HepG2 (cell line): ENCODE measurements around the gene PDS5B. TPM values are rescaled to one million over a fixed set of nuclear protein-coding genes. Genes with fewer than 3 reads are reported as not detected.

Experiments
- ATAC-seq: fragments of 200-7000 bp; cut with Tn5 transposase; 3 replicates; pipeline ENCODE4 v1.9.1; 2020; ENCODE audit warnings: mild to moderate bottlenecking, moderate library complexity
- BruUV-seq: library from RNA; stranded (reverse); fragments of 400-500 nt; replicated peaks from 2 replicates; lab custom pipeline; 2021; lab: Mats Ljungman, UMichigan
- CTCF ChIA-PET: fragments of 300-600 bp; formaldehyde crosslinking; extraction: SDS; loops from one replicate; lab custom pipeline; 2021; ENCODE audit warnings: low total read pairs, inconsistent platforms, low intra/inter-chr PET ratio; lab: Yijun Ruan, JAX
- POLR2A ChIA-PET: fragments of 350-600 bp; sonication (Branson Sonifier 250); formaldehyde crosslinking; loops from one replicate; lab custom pipeline; 2020; ENCODE audit warnings: antibody characterized with exemption, inconsistent platforms; lab: Yijun Ruan, JAX
- DNase-seq: peaks from one replicate; pipeline ENCODE4 v3.0.0-alpha.2; 2015; ENCODE audit warnings: low spot score
- FAIRE-seq: peaks from 3 replicates; lab custom pipeline; 2011; peaks lifted over from hg19 to GRCh38; lab: Jason Lieb, UNC
- H2AFZ ChIP-seq: one replicate; pipeline ENCODE4 v1.6.1; 2011; ENCODE audit warnings: low read length, inconsistent platforms
- H3K27ac ChIP-seq: fragments of 300-600 bp; 3 replicates; pipeline ENCODE4 v1.8.0; 2011; ENCODE audit warnings: mixed run types, mild to moderate bottlenecking, mixed read lengths, low read length, inconsistent platforms; ENCODE audit not compliant: insufficient read depth; ENCODE audit errors: extremely low read length
- H3K27me3 ChIP-seq, 2 experiments: fragments of 200-600 bp in 1 of 2; 2 replicates in 1 of 2; 3 replicates in 1 of 2; pipeline versions ENCODE4 v1.6.0 to v1.8.0; 2011; ENCODE audit warnings: low read length in 2 of 2, mild to moderate bottlenecking in 2 of 2, moderate library complexity in 2 of 2, inconsistent platforms in 1 of 2; ENCODE audit not compliant: insufficient read depth in 2 of 2, control insufficient read depth in 1 of 2
- H3K36me3 ChIP-seq, 2 experiments: fragments of 200-600 bp in 1 of 2; replicated peaks in 1 of 2; 2 replicates in 1 of 2; 3 replicates in 1 of 2; pipeline versions ENCODE4 v1.5.1 to v1.8.0; 2011; ENCODE audit warnings: low read length in 2 of 2, inconsistent platforms in 1 of 2; ENCODE audit not compliant: insufficient read depth in 2 of 2, control insufficient read depth in 1 of 2
- H3K4me1 ChIP-seq: 2 replicates; pipeline ENCODE4 v1.5.1; 2012; ENCODE audit warnings: low read length, inconsistent platforms; ENCODE audit not compliant: insufficient read depth
- H3K4me2 ChIP-seq: 2 replicates; pipeline ENCODE4 v1.6.0; 2011; ENCODE audit warnings: low read depth, low read length, inconsistent platforms
- H3K4me3 ChIP-seq, 3 experiments: fragments of 200-600 bp in 1 of 3; sonication (generic), shearing (Covaris generic) in 1 of 3; replicated peaks in 1 of 3; 2 replicates each; pipeline ENCODE4 v1.5.1; 2011 to 2016; ENCODE audit warnings: low read length in 3 of 3, inconsistent platforms in 2 of 3, low read depth in 2 of 3, mild to moderate bottlenecking in 2 of 3, control low read depth in 1 of 3, mixed read lengths in 1 of 3; ENCODE audit not compliant: insufficient read depth in 1 of 3
- H3K79me2 ChIP-seq: one replicate; pipeline ENCODE4 v1.6.1; 2011; ENCODE audit warnings: low read length, inconsistent platforms; ENCODE audit not compliant: insufficient read depth
- H3K9ac ChIP-seq: 2 replicates; pipeline ENCODE4 v1.6.0; 2011; ENCODE audit warnings: mild to moderate bottlenecking, low read depth, low read length, inconsistent platforms; ENCODE audit not compliant: insufficient read depth
- H3K9me3 ChIP-seq: 2 replicates; pipeline ENCODE4 v1.5.1; 2012; ENCODE audit warnings: mild to moderate bottlenecking, low read length
- H4K20me1 ChIP-seq: 2 replicates; pipeline ENCODE4 v1.6.0; 2011; ENCODE audit warnings: inconsistent platforms, mild to moderate bottlenecking, low read length, moderate library complexity; ENCODE audit not compliant: insufficient read depth
- ARNT2 ChIP-seq: sonication (generic); formaldehyde crosslinking; IDR thresholded peaks from 2 replicates; pipeline ENCODE4 v1.8.0; 2022; ENCODE audit warnings: mild to moderate bottlenecking, low read depth, missing genetic modification reagents, moderate library complexity
- BHLHE40 ChIP-seq: IDR thresholded peaks from 2 replicates; pipeline ENCODE4 v1.6.1; 2011; ENCODE audit warnings: low read length, improper control_type of control experiment
- CENPX ChIP-seq: sonication (generic); formaldehyde crosslinking; IDR thresholded peaks from 2 replicates; pipeline ENCODE4 v1.9.0; 2021; ENCODE audit warnings: mild to moderate bottlenecking, missing genetic modification reagents, moderate library complexity
- DMAP1 ChIP-seq: IDR thresholded peaks from 2 replicates; pipeline ENCODE4 v1.6.1; 2016
- JDP2 ChIP-seq: sonication (generic); formaldehyde crosslinking; IDR thresholded peaks from 2 replicates; pipeline ENCODE4 v1.8.1; 2022; ENCODE audit warnings: missing genetic modification reagents, borderline replicate concordance
- NAIF1 ChIP-seq: sonication (generic); formaldehyde crosslinking; IDR thresholded peaks from 2 replicates; pipeline ENCODE4 v1.5.0; 2020; ENCODE audit warnings: mild to moderate bottlenecking, missing genetic modification reagents, borderline replicate concordance
- PHF5A ChIP-seq: IDR thresholded peaks from one replicate; pipeline ENCODE4 v1.6.1; 2018; ENCODE audit warnings: low read depth, missing genetic modification reagents; ENCODE audit not compliant: unreplicated experiment
- ZNF17 ChIP-seq: sonication (generic); formaldehyde crosslinking; IDR thresholded peaks from 2 replicates; pipeline ENCODE4 v1.5.0; 2020; ENCODE audit warnings: mild to moderate bottlenecking, missing genetic modification reagents
- ZNF33A ChIP-seq: sonication (generic); formaldehyde crosslinking; IDR thresholded peaks from 2 replicates; pipeline ENCODE4 v1.5.1; 2020; ENCODE audit warnings: missing genetic modification reagents, mild to moderate bottlenecking, moderate library complexity, borderline replicate concordance
- ZNF7 ChIP-seq: IDR thresholded peaks from 2 replicates; pipeline ENCODE4 v1.6.1; 2016; ENCODE audit warnings: missing biosample characterization, missing genetic modification reagents
- WGBS: methylation state at CpG from one replicate; pipeline ENCODE4 v1.1.6; 2017; ENCODE audit warnings: low lambda C conversion rate; 5-methylcytosine and 5-hydroxymethylcytosine counted together
- in situ Hi-C: cut with HindIII; loops from 2 replicates; pipeline ENCODE4 v1.10.0; 2017; ENCODE audit warnings: low pct_unique_long_range_greater_than_20kb; ENCODE audit not compliant: extremely low pct_ligation_motif_present
- intact Hi-C: fragments of 100-400 bp; cut with micrococcal nuclease; formaldehyde crosslinking; loops from one replicate; pipeline ENCODE4 v1.10.0; 2022; ENCODE audit not compliant: unreplicated experiment
- polyA plus RNA-seq, 8 experiments: library from polyadenylated mRNA; depleted of rRNA in 3 of 8; stranded (reverse) in 7 of 8; unstranded in 1 of 8; fragments of >200 nt; fragmentation: Illumina TruSeq in 4 of 8; extraction: Trizol in 4 of 8; gene quantifications; 2 replicates each; pipeline versions ENCODE4 v1.2.1 to v1.2.3, GENCODE V29; 2011 to 2016; ENCODE audit warnings: low read depth in 4 of 8, missing spikeins in 1 of 8, mixed read lengths in 1 of 8; ENCODE audit not compliant: insufficient read depth in 1 of 8
- total RNA-seq, 5 experiments: library from RNA; depleted of rRNA; stranded (reverse); fragments of >200 nt; fragmentation: Illumina TruSeq; extraction: Trizol; gene quantifications; 2 replicates each; pipeline ENCODE4 v1.2.3, GENCODE V29; 2016; ENCODE audit warnings: low read depth in 1 of 5
- TF ChIP-seq, protein P1 (sequence below): sonication (generic); formaldehyde crosslinking; IDR thresholded peaks from 2 replicates; pipeline ENCODE4 v1.4.0; 2020; ENCODE audit warnings: missing genetic modification reagents
- TF ChIP-seq, protein P2 (sequence below): sonication (generic); formaldehyde crosslinking; IDR thresholded peaks from 2 replicates; pipeline ENCODE4 v1.8.0; 2022; ENCODE audit warnings: mild to moderate bottlenecking, missing genetic modification reagents, borderline replicate concordance
- TF ChIP-seq, protein P3 (sequence below): sonication (generic); formaldehyde crosslinking; IDR thresholded peaks from 2 replicates; pipeline ENCODE4 v1.4.0; 2020; ENCODE audit warnings: missing genetic modification reagents, mild to moderate bottlenecking, borderline replicate concordance
- TF ChIP-seq, protein P4 (sequence below): sonication (generic); formaldehyde crosslinking; IDR thresholded peaks from 2 replicates; pipeline ENCODE4 v1.5.0; 2020; ENCODE audit warnings: missing genetic modification reagents

Gene PDS5B
- total and polyA plus RNA-seq, 2 of the 13 experiments (the other 11 are each of a cell fraction or from before 2014, with no cell fraction given): 5.8 to 24.6 TPM

DNA sequence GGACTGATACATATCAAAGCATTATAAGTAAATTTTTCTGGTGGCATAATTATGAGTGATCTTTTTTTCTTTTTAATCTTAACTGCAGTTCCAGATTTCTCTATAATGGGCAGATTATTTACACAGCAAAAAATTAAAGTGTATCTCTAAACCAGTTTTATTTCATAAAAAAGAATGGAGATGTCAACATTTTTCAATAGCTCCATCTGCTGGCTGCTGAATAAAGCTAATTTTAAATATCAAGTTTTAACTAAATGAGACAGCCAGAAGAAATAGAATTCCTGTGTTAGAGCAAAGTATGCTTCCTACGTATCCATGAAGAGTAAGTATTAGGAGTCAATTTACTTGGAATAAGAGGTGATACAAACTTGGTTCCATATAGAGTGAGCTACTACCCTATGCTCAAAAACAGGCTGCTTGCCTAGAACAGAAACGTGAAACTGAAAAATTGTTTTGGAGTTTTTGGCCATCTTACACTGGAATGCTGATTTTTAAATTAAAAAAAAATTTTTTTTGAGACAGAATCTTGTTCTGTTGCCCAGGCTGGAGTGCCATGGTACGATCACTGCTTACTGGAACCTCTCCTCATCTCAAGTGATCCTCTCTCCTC lies 5.0 kb upstream of the PDS5B start (continued):
- TF ChIP-seq, protein P1, sequence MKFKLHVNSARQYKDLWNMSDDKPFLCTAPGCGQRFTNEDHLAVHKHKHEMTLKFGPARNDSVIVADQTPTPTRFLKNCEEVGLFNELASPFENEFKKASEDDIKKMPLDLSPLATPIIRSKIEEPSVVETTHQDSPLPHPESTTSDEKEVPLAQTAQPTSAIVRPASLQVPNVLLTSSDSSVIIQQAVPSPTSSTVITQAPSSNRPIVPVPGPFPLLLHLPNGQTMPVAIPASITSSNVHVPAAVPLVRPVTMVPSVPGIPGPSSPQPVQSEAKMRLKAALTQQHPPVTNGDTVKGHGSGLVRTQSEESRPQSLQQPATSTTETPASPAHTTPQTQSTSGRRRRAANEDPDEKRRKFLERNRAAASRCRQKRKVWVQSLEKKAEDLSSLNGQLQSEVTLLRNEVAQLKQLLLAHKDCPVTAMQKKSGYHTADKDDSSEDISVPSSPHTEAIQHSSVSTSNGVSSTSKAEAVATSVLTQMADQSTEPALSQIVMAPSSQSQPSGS (CRISPR knock-in tag): no peak
- TF ChIP-seq BHLHE40: no peak
- no peak for TF ChIP-seq DMAP1

DNA sequence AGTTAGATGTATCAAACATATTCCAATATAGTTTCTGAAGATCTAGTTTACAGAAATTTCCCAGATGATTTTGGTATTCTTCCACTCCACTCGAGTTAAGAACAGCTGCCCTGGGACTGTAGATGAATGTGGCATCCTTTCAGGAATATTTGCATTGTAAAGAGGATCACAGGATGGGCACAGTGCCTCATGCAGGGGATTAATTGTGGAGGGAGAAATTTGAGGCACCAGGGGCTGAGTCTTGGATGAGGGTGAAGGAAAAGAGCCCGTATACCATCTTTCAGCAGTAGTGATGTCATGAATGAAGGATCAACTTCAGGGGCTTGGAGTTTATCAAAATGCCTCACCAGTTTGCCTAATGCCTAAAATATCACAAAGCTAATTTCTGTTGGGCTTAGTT lies 4.0 kb upstream of the PDS5B start:
- intact Hi-C loops (loop anchor here (5.0 kb wide), 2 partner anchors 205 to 670 kb away; no protein-coding TSS in a partner anchor), in situ Hi-C loops (loop anchor here (10.0 to 25.0 kb wide), 2 partner anchors 333 to 955 kb away; no protein-coding TSS in a partner anchor)
- DNase-seq (no peak), ATAC-seq (no peak), FAIRE-seq (no peak)
- no peaks in the 10 kb centered on the region; a peak in 1 of 5 replicates for H3K27me3 ChIP-seq
- no peak overlapping the region for H3K27ac ChIP-seq
- ChIA-PET CTCF (no interaction called here), POLR2A (no interaction called here)
- no peak for TF ChIP-seq ZNF7 (CRISPR knock-in tag)
- no peak for TF ChIP-seq PHF5A
- no peak for TF ChIP-seq NAIF1
- no peak for TF ChIP-seq ARNT2 (CRISPR knock-in tag)
- no peak for TF ChIP-seq ZNF33A (CRISPR knock-in tag)
- TF ChIP-seq, protein P2, sequence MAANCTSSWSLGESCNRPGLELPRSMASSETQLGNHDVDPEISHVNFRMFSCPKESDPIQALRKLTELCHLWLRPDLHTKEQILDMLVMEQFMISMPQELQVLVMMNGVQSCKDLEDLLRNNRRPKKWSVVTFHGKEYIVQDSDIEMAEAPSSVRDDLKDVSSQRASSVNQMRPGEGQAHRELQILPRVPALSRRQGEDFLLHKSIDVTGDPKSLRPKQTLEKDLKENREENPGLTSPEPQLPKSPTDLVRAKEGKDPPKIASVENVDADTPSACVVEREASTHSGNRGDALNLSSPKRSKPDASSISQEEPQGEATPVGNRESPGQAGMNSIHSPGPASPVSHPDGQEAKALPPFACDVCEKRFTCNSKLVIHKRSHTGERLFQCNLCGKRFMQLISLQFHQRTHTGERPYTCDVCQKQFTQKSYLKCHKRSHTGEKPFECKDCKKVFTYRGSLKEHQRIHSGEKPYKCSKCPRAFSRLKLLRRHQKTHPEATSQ (CRISPR knock-in tag): no peak
- no peak for TF ChIP-seq ZNF17
- TF ChIP-seq JDP2 (CRISPR knock-in tag): no peak
- TF ChIP-seq, protein P3, sequence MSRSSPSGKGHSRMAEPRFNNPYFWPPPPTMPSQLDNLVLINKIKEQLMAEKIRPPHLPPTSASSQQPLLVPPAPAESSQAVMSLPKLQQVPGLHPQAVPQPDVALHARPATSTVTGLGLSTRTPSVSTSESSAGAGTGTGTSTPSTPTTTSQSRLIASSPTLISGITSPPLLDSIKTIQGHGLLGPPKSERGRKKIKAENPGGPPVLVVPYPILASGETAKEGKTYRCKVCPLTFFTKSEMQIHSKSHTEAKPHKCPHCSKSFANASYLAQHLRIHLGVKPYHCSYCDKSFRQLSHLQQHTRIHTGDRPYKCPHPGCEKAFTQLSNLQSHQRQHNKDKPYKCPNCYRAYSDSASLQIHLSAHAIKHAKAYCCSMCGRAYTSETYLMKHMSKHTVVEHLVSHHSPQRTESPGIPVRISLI (CRISPR knock-in tag): no peak
- TF ChIP-seq CENPX (CRISPR knock-in tag): no peak
- TF ChIP-seq, protein P4, sequence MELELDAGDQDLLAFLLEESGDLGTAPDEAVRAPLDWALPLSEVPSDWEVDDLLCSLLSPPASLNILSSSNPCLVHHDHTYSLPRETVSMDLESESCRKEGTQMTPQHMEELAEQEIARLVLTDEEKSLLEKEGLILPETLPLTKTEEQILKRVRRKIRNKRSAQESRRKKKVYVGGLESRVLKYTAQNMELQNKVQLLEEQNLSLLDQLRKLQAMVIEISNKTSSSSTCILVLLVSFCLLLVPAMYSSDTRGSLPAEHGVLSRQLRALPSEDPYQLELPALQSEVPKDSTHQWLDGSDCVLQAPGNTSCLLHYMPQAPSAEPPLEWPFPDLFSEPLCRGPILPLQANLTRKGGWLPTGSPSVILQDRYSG (CRISPR knock-in tag): no peak
- H2AFZ ChIP-seq: no peak overlapping the region
- H3K9me3 ChIP-seq: peaks cover 16% of the 10 kb centered on the region
- no peaks in the 10 kb centered on the region for H4K20me1 ChIP-seq
- WGBS: 44% methylated on average over 2 of the region's 2 CpGs
- no TSS peak for BruUV-seq
- H3K9ac ChIP-seq: no peak overlapping the region
- no peaks in the 10 kb centered on the region for H3K36me3 ChIP-seq
- peaks cover 2% of the 10 kb centered on the region for H3K79me2 ChIP-seq
- H3K4me3 ChIP-seq: no peak overlapping the region
- H3K4me2 ChIP-seq: no peak overlapping the region
- peaks cover 7% of the 10 kb centered on the region; the same call in 1 of the 2 replicates for H3K4me1 ChIP-seq
